H1 (cell line): ENCODE data around the gene CTXN1.

Experiments used
- EP300 ChIP-seq, 2 experiments: IDR thresholded peaks; 1 replicate in 1 of 2; 2 replicates in 1 of 2; pipeline ENCODE4 v1.6.1; 2011 to 2012; ENCODE audit warnings: low read depth in 2 of 2, low read length in 2 of 2, mild to moderate bottlenecking in 2 of 2, borderline replicate concordance in 1 of 2, inconsistent platforms in 1 of 2, moderate library complexity in 1 of 2
- TAF1 ChIP-seq: IDR thresholded peaks from 2 replicates; pipeline ENCODE4 v1.6.1; 2011; ENCODE audit warnings: mild to moderate bottlenecking, low read depth, low read length
- YY1 ChIP-seq: IDR thresholded peaks from 2 replicates; pipeline ENCODE4 v1.6.1; 2011; ENCODE audit warnings: low read depth, mild to moderate bottlenecking, low read length
- TF ChIP-seq, protein P1 (sequence below), 3 experiments: IDR thresholded peaks; 1 replicate in 2 of 3; 2 replicates in 1 of 3; pipeline versions ENCODE4 v1.5.1 to v1.6.1; 2011; ENCODE audit warnings: low read length in 3 of 3, mild to moderate bottlenecking in 3 of 3, inconsistent platforms in 2 of 3, low read depth in 1 of 3, moderate library complexity in 1 of 3; ENCODE audit not compliant: insufficient read depth in 1 of 3; ENCODE audit errors: control extremely low read depth in 1 of 3

DNA sequence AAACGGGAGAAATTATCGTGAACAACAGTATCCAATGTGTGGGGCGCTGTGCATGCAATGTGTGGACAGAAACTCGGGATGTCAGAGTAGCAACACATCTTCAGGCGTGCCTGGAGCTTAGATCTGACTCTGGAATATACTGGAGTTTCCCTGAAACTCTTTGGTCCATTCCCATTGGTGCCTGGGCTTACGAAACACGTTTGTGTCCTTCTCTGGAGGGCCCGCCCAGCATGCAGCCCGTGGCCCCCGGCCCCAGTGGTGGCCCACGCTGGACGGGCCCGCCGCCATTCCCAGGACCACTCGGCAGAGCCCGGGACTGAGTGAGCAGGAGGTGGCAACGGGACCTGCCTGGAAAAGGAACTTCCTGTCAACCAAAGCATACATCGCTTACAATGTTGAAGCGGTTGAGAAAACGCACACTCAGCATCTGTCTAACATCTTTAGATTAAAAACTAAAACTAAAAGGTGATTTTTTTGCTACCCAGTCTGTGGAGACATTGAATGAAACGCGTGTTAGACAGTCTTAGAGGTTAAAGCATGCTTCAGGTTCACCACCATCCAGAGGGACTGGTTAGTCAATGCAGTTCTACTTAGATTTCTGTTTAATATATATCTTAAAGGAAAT is 36.8 kb upstream of the CTXN1 start:
- TF ChIP-seq YY1 = no peak
- TF ChIP-seq, protein P1, sequence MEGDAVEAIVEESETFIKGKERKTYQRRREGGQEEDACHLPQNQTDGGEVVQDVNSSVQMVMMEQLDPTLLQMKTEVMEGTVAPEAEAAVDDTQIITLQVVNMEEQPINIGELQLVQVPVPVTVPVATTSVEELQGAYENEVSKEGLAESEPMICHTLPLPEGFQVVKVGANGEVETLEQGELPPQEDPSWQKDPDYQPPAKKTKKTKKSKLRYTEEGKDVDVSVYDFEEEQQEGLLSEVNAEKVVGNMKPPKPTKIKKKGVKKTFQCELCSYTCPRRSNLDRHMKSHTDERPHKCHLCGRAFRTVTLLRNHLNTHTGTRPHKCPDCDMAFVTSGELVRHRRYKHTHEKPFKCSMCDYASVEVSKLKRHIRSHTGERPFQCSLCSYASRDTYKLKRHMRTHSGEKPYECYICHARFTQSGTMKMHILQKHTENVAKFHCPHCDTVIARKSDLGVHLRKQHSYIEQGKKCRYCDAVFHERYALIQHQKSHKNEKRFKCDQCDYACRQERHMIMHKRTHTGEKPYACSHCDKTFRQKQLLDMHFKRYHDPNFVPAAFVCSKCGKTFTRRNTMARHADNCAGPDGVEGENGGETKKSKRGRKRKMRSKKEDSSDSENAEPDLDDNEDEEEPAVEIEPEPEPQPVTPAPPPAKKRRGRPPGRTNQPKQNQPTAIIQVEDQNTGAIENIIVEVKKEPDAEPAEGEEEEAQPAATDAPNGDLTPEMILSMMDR (IDR thresholded peaks at IDR 0.05; ENCODE audit: control extremely low read depth in 1 of 3, insufficient read depth in 1 of 3, low read depth in 1 of 3, low read length in 3 of 3) = no peak
- no peak for TF ChIP-seq TAF1
- no peak for TF ChIP-seq EP300 (IDR thresholded peaks at IDR 0.05; ENCODE audit: borderline replicate concordance in 1 of 2, low read depth in 2 of 2, low read length in 2 of 2)
